Stimulated activated CD8-positive, alpha-beta memory T cell treated with anti-CD3 and anti-CD28 coated beads, Interleukin-7, amount 100 ng/mL, for 4 hours (primary cell): Measurements from ENCODE around the gene OPN3.

Experiments used
- DNase-seq, 2 donors: peaks; one replicate each; pipeline ENCODE4 v3.0.0-alpha.2; 2020; ENCODE audit warnings: low read depth in 2 of 2

OPN3 gene

DNA sequence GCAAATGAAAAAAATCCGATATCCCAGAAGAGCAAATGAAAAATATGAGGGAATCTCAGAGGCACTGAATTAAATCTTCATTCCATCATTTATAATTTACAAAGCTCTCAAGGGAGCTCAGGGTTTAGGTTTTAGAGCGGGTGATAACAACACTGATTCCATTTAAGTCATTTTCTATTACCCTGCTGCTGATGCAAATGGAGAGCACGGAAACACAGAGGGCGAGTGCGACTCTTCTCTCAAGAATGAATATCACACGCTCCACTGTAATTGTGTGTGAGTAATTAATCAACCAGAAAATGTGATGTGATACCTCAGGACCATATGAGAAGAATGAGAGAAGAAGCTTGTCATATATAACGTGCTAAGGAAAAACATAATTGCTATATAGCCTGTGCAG, 22.7 kb downstream of the OPN3 start:
- no peak for DNase-seq

DNA sequence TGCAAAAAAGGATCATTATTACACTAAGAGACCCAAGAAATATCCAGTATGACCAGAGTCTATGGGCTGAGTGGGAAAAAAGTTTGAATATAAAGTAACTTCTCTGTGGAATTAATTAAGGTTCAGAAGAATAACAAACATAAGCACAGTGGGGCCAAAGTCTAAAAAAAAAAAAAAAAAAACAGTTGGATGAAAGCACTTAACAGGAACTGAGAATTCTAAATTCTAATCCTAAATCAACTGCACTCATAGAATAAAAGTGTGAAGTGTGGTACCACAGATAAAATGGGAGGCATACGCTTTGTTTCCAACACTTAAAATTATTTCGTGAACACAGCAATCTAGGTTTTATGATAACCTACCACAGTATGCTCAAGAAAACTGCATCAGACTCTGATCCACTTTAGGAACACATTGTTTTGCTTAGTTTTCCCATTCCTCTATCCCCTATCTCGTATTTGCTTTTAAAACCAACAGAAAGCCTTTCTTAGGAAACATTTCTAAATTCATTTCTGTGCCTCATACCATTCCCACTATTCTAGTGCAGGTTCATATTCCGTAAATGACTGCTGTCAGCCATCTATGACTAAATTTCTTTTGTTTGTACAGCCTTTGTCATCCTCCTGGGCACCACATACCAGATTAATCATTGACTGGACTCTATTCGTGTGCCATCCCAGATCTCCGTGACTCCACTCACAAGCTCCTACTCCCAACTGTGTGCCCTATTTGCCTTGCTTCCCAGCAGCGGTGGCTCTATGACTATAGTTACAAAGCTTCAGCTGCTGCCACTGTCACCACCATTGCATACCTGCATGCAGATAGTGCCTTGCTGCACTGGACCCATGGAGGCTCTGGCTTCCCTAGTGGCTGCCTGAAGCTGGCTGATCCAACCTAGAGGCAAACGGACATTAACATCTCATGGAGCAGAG, 24.9 kb downstream of the OPN3 start:
- no peak for DNase-seq

GRCh38 chr1:241614572-241614971, 25.6 kb downstream of the OPN3 start:
- DNase-seq, result no peak

GRCh38 chr1:241614144-241614543, 26.0 kb downstream of the OPN3 start:
- DNase-seq, result no peak

GRCh38 chr1:241612533-241613477, 27.4 kb downstream of the OPN3 start:
- no peak for DNase-seq

- no peak for DNase-seq
Observed at GRCh38 chr1:241611736-241612135, 28.4 kb downstream of the OPN3 start.

DNA sequence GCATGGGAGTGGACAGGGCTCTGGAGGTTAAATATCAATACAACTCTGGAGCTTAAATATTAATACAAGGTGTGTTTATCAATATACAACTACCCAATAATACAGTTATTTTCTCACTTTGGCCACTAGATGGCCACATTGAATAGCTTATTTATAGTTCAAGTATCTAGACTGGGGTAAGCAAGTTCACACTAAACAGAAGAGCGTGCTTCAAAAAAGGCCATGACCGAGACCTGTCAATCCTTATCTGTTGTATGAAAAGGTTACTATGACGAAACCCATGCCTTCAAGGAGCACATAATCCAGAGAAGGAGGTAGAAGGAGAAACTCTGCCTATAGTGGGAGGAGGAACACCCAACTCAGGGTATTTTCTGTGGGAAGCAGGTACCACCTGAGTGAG, 29.1 kb downstream of the OPN3 start:
- DNase-seq, result no peak

- DNase-seq, result no peak
Observed at GRCh38 chr1:241610056-241610815, 29.9 kb downstream of the OPN3 start.

- DNase-seq, result no peak
Observed at GRCh38 chr1:241608379-241609033, 31.7 kb downstream of the OPN3 start.

GRCh38 chr1:241607497-241607896, 32.7 kb downstream of the OPN3 start:
- DNase-seq, result no peak

DNA sequence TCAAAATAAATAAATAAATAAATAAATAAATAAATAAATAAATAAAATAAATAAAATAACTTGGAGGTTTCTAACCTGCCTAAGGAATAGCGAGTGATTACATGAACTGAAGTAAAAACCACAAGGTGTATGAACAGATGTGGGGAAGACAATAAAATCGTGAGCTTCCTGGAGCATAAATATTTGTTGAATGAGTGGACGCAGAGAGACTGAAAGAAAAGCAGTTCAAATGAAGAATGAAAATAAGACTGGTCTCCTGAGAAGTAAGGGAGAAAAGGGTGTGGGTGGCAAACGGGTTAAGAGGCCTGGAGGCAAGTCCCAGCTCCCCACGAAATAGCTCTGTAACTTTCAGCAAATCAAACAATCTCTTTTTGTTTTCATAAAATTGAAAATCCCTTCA, 33.6 kb downstream of the OPN3 start:
- no peak for DNase-seq

GRCh38 chr1:241605146-241605805, 34.9 kb downstream of the OPN3 start:
- no peak for DNase-seq

GRCh38 chr1:241603731-241604245, 36.4 kb downstream of the OPN3 start:
- DNase-seq, result no peak

DNA sequence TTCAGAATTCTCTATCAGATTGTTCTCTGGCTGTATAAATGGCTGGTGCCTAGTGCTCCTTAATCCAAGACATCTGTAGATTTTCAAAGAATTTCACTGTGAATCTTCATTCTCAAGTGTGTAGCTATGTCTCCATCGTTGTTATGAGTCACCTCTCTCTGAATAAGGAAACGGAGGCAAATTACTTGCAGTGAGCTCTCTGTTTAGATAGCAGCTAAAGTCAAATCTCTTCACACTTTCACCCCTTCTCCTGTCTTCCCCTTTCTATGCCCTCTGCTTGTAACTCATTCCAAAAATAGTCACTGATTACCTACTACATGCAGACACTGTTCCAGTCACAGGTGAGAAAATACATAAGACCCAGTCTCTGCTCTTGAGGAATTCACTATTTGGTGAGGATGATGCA, 39.7 kb downstream of the OPN3 start:
- no peak for DNase-seq

DNA sequence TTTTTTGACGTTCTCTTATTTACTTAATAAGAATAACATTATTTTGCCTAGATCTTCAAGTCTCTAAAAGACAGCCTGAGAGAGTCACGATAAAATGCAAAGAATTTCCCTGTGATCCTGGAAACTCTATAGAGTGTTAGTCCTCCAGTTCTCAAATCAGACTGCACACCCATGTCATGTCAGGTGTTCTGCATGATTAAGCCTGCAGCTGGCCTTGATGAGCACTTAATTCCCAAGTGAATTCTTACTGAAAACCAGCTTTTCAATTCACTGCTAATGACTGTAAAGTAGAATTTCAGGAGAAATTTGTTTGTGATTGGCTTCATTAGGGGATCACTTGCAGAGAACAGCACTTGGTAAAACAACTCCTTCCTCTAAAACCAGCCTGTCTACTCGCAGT, 41.9 kb downstream of the OPN3 start:
- no peak for DNase-seq

GRCh38 chr1:241596633-241597032, 43.5 kb downstream of the OPN3 start:
- no peak for DNase-seq

GRCh38 chr1:241593186-241593585, 47.0 kb downstream of the OPN3 start:
- no peak for DNase-seq

GRCh38 chr1:241592273-241592958, 47.8 kb downstream of the OPN3 start:
- no peak for DNase-seq

- DNase-seq, result no peak
Observed at GRCh38 chr1:241591736-241592135, 48.4 kb downstream of the OPN3 start.

DNA sequence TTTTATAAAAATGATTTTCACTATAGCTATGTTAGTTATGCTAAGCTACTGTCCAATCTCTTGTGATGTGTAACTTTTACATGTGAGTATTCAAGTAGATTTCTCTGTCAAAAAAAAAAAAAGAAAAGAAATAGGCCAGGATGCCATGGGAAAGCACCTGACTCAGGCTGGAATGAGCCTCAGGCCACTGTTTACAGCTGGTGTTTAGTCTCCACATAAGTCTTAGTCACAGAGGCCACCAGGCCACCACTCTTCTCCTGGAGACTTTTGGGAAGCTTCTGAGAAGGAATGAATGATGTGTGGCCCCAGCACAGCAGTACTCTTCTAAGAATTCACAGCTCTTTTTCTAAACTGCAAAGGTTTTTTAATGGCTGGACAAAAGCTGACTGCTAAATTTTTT, 48.9 kb downstream of the OPN3 start:
- DNase-seq, result no peak
